Small intestine (tissue), 7 donors: ENCODE results near the gene AOAH. TPM values are rescaled to one million over a fixed set of nuclear protein-coding genes. Genes with fewer than 3 reads are reported as not detected.
A peak's percentile ranks its signal among the peaks of the same experiment; 100 is the strongest.

Source experiments
- DNase-seq, 2 donors: peaks; one replicate each; pipeline versions ENCODE4 v3.0.0 to v3.0.0-alpha.2; 2013
- FAIRE-seq: peaks from 2 replicates; lab custom pipeline; 2012; peaks lifted over from hg19 to GRCh38; lab: Jason Lieb, UNC
- H3K27ac ChIP-seq, 3 donors: one replicate each; pipeline ENCODE4 v1.5.1; 2013; ENCODE audit warnings: low read length in 2 of 3, mild to moderate bottlenecking in 2 of 3, control low read depth in 1 of 3, inconsistent platforms in 1 of 3, low read depth in 1 of 3, moderate library complexity in 1 of 3
- H3K27me3 ChIP-seq, 3 donors: one replicate each; pipeline ENCODE4 v1.6.1; 2013; ENCODE audit warnings: low read length in 3 of 3, inconsistent platforms in 1 of 3; ENCODE audit not compliant: control insufficient read depth in 3 of 3, insufficient read depth in 3 of 3
- H3K36me3 ChIP-seq, 3 donors: one replicate each; pipeline ENCODE4 v1.6.1; 2013; ENCODE audit warnings: low read length in 3 of 3, inconsistent platforms in 1 of 3, low read depth in 1 of 3, mild to moderate bottlenecking in 1 of 3, moderate library complexity in 1 of 3; ENCODE audit not compliant: control insufficient read depth in 3 of 3, insufficient read depth in 2 of 3
- H3K4me1 ChIP-seq, 3 donors: one replicate each; pipeline ENCODE4 v1.6.1; 2013; ENCODE audit warnings: low read length in 2 of 3, inconsistent platforms in 1 of 3, low read depth in 1 of 3, mild to moderate bottlenecking in 1 of 3, moderate library complexity in 1 of 3; ENCODE audit not compliant: control insufficient read depth in 3 of 3, insufficient read depth in 2 of 3
- H3K4me3 ChIP-seq, 3 donors: one replicate each; pipeline ENCODE4 v1.5.1; 2013; ENCODE audit warnings: low read length in 3 of 3, control low read depth in 1 of 3, inconsistent platforms in 1 of 3, low read depth in 1 of 3, mild to moderate bottlenecking in 1 of 3, moderate library complexity in 1 of 3
- H3K9me3 ChIP-seq, 2 donors: one replicate each; pipeline ENCODE4 v1.6.1; 2013; ENCODE audit warnings: low read depth in 1 of 2, low read length in 1 of 2; ENCODE audit not compliant: control insufficient read depth in 2 of 2, insufficient read depth in 1 of 2
- WGBS, 3 donors: extraction: QIAGEN DNeasy Blood & Tissue Kit; methylation state at CpG; one replicate each; pipeline ENCODE4 v1.1.7; 2013; 5-methylcytosine and 5-hydroxymethylcytosine counted together
- polyA plus RNA-seq, 4 donors: library from polyadenylated mRNA; stranded (reverse) in 3 of 4; unstranded in 1 of 4; fragments of 200-250 nt in 3 of 4; fragments of 120-200 nt in 1 of 4; gene quantifications; one replicate each; pipeline versions ENCODE4 v1.2.1 to v1.2.3, GENCODE V29; 2013
- donor health status: healthy with polysubstance abuse.
- donor health status: control.
- donor health status: control.
- donor health status: Bipolar disorder and iron deficiency.
- donor health status: healthy.

Gene AOAH
- polyA plus RNA-seq, 4 donors, result 2.9 to 20.4 (median 8.4) TPM

- no peaks in the 10 kb centered on the region for H3K9me3 ChIP-seq
- no peaks in the 10 kb centered on the region for H3K4me1 ChIP-seq
- no peaks in the 10 kb centered on the region for H3K36me3 ChIP-seq
- DNase-seq (no peak), FAIRE-seq (no peak)
- no peak overlapping the region for H3K4me3 ChIP-seq
- 80 to 84% (median 84%) methylated on average over 2 of the region's 2 CpGs for WGBS, 3 donors
- H3K27ac ChIP-seq, result no peak overlapping the region
- no peaks in the 10 kb centered on the region for H3K27me3 ChIP-seq
Measured at GRCh38 chr7:36549029-36549428, 175.3 kb downstream of the AOAH start.

GRCh38 chr7:36547416-36547815 is 176.9 kb downstream of the AOAH start:
- Histone ChIP-seq H3K4me1 (no peaks in the 10 kb centered on the region), H3K9me3 (no peaks in the 10 kb centered on the region), H3K27me3 (no peaks in the 10 kb centered on the region), H3K27ac (no peak overlapping the region), H3K36me3 (no peaks in the 10 kb centered on the region), H3K4me3 (no peak overlapping the region)
- WGBS, 3 donors, result 61 to 81% (median 73%) methylated on average over 5 of the region's 5 CpGs
- DNase-seq, result no peak
- FAIRE-seq, result no peak

- Histone ChIP-seq H3K9me3 (no peaks in the 10 kb centered on the region), H3K4me1 (no peaks in the 10 kb centered on the region), H3K4me3 (no peak overlapping the region), H3K36me3 (no peaks in the 10 kb centered on the region), H3K27me3 (no peaks in the 10 kb centered on the region), H3K27ac (no peak overlapping the region)
- WGBS, 3 donors, result 33 to 50% (median 44%) methylated on average over 1 of the region's 1 CpG
- no peak for DNase-seq
- FAIRE-seq, result no peak
Measured at GRCh38 chr7:36546331-36546730, 178.0 kb downstream of the AOAH start.

- no peak overlapping the region for H3K4me3 ChIP-seq
- no peaks in the 10 kb centered on the region for H3K4me1 ChIP-seq
- FAIRE-seq, result no peak
- H3K27me3 ChIP-seq, result no peaks in the 10 kb centered on the region
- no peaks in the 10 kb centered on the region for H3K9me3 ChIP-seq
- DNase-seq, result no peak
- WGBS, 3 donors, result 62 to 76% (median 67%) methylated on average over 2 of the region's 2 CpGs
- no peak overlapping the region for H3K27ac ChIP-seq
- H3K36me3 ChIP-seq, result no peaks in the 10 kb centered on the region
Measured at GRCh38 chr7:36545291-36545690, 179.0 kb downstream of the AOAH start.

GRCh38 chr7:36538126-36538525 is 186.2 kb downstream of the AOAH start:
- 52 to 76% (median 53%) methylated on average over 7 of the region's 7 CpGs for WGBS, 3 donors

GRCh38 chr7:36535866-36536664 is 188.2 kb downstream of the AOAH start:
- no peaks in the 10 kb centered on the region for H3K9me3 ChIP-seq
- WGBS, 3 donors, result 90 to 91% (median 91%) methylated on average over 9 of the region's 9 CpGs
- DNase-seq (no peak), FAIRE-seq (no peak)
- no peaks in the 10 kb centered on the region for H3K27me3 ChIP-seq
- H3K4me3 ChIP-seq, result no peak overlapping the region
- H3K4me1 ChIP-seq, result no peaks in the 10 kb centered on the region
- no peak overlapping the region for H3K27ac ChIP-seq
- no peaks in the 10 kb centered on the region for H3K36me3 ChIP-seq

More at GRCh38 chr7:36538126-36538525, 186.2 kb downstream of the AOAH start:
- Histone ChIP-seq H3K4me1 (no peaks in the 10 kb centered on the region), H3K27me3 (no peaks in the 10 kb centered on the region), H3K4me3 (no peak overlapping the region), H3K27ac (no peak overlapping the region), H3K9me3 (no peaks in the 10 kb centered on the region), H3K36me3 (no peaks in the 10 kb centered on the region)
- no peak for FAIRE-seq
- DNase-seq, result peak in 1 of 2 donors; percentile 30

GRCh38 chr7:36533717-36534116 is 190.6 kb downstream of the AOAH start:
- Histone ChIP-seq H3K4me1 (no peaks in the 10 kb centered on the region), H3K9me3 (no peaks in the 10 kb centered on the region), H3K27ac (no peak overlapping the region), H3K4me3 (no peak overlapping the region), H3K36me3 (no peaks in the 10 kb centered on the region), H3K27me3 (no peaks in the 10 kb centered on the region)
- FAIRE-seq (no peak), DNase-seq (no peak)
- WGBS, 3 donors, result 91 to 94% (median 93%) methylated on average over 6 to 7 of the region's 7 CpGs

GRCh38 chr7:36532981-36533499 is 191.3 kb downstream of the AOAH start:
- Histone ChIP-seq H3K4me1 (no peaks in the 10 kb centered on the region), H3K9me3 (no peaks in the 10 kb centered on the region), H3K4me3 (no peak overlapping the region), H3K36me3 (no peaks in the 10 kb centered on the region), H3K27ac (no peak overlapping the region), H3K27me3 (no peaks in the 10 kb centered on the region)
- FAIRE-seq (no peak), DNase-seq (no peak)
- WGBS, 3 donors, result 85 to 86% (median 86%) methylated on average over 5 of the region's 5 CpGs
